CD4-positive, alpha-beta memory T cell (primary cell): ENCODE results near the gene CDK6. TPM values are rescaled to one million over a fixed set of nuclear protein-coding genes. Genes with fewer than 3 reads are reported as not detected.

ENCODE experiments used
- CTCF ChIA-PET: fragments of 350-600 bp; sonication (Branson Sonifier 250); formaldehyde crosslinking; loops from one replicate; lab custom pipeline; 2021; ENCODE audit warnings: inconsistent platforms; ENCODE audit not compliant: partially characterized antibody; lab: Charles Lee
- POLR2A ChIA-PET: fragments of 350-600 bp; sonication (Branson Sonifier 250); formaldehyde crosslinking; loops from one replicate; lab custom pipeline; 2021; ENCODE audit not compliant: partially characterized antibody; lab: Charles Lee
- DNase-seq, 5 donors: peaks; one replicate each; pipeline versions ENCODE4 v3.0.0 to v3.0.0-alpha.2; 2020 to 2022; ENCODE audit warnings: mixed read lengths in 1 of 5
- H3K27ac ChIP-seq: one replicate; pipeline ENCODE4 v1.7.0; 2013; ENCODE audit warnings: low read depth, low read length
- H3K27me3 ChIP-seq: 2 replicates; pipeline ENCODE4 v1.7.0; 2013; ENCODE audit warnings: mild to moderate bottlenecking, low read length, moderate library complexity; ENCODE audit not compliant: insufficient read depth
- H3K36me3 ChIP-seq: 2 replicates; pipeline ENCODE4 v1.7.0; 2013; ENCODE audit warnings: mild to moderate bottlenecking, low read length, moderate library complexity; ENCODE audit not compliant: insufficient read depth
- H3K4me1 ChIP-seq: 2 replicates; pipeline ENCODE4 v1.7.0; 2013; ENCODE audit warnings: mild to moderate bottlenecking, low read length, moderate library complexity; ENCODE audit not compliant: insufficient read depth
- H3K4me3 ChIP-seq, 2 donors: one replicate each; pipeline ENCODE4 v1.7.0; 2013; ENCODE audit warnings: low read length in 2 of 2, mild to moderate bottlenecking in 1 of 2
- H3K9me3 ChIP-seq, 2 donors: one replicate each; pipeline ENCODE4 v1.7.0; 2013; ENCODE audit warnings: low read length in 2 of 2, control low read depth in 1 of 2; ENCODE audit not compliant: control insufficient read depth in 1 of 2
- H3K27ac Mint-ChIP-seq, 7 donors: one replicate each; pipeline ENCODE4 v1.8.0; 2020 to 2021; ENCODE audit warnings: mixed read lengths in 7 of 7, mild to moderate bottlenecking in 6 of 7, inconsistent platforms in 3 of 7, moderate library complexity in 3 of 7
- H3K27me3 Mint-ChIP-seq, 2 donors: one replicate each; pipeline ENCODE4 v1.8.0; 2020 to 2021; ENCODE audit warnings: mixed read lengths in 2 of 2
- H3K36me3 Mint-ChIP-seq, 2 donors: one replicate each; pipeline ENCODE4 v1.8.0; 2020 to 2021; ENCODE audit warnings: mixed read lengths in 2 of 2, inconsistent platforms in 1 of 2, mild to moderate bottlenecking in 1 of 2
- H3K4me1 Mint-ChIP-seq, 4 donors: one replicate each; pipeline ENCODE4 v1.8.0; 2020 to 2021; ENCODE audit warnings: mixed read lengths in 4 of 4, mild to moderate bottlenecking in 1 of 4
- H3K4me3 Mint-ChIP-seq, 8 donors: one replicate each; pipeline ENCODE4 v1.8.0; 2020 to 2021; ENCODE audit warnings: mixed read lengths in 8 of 8, mild to moderate bottlenecking in 7 of 8, moderate library complexity in 6 of 8, inconsistent platforms in 3 of 8
- H3K9me3 Mint-ChIP-seq, 8 donors: one replicate each; pipeline ENCODE4 v1.8.0; 2020 to 2021; ENCODE audit warnings: mixed read lengths in 8 of 8, mild to moderate bottlenecking in 5 of 8, inconsistent platforms in 3 of 8, moderate library complexity in 1 of 8
- intact Hi-C: fragments of 100-400 bp; cut with micrococcal nuclease; formaldehyde crosslinking; loops from one replicate; pipeline ENCODE4 v1.15.1; 2023
- polyA plus RNA-seq, 2 donors: library from polyadenylated mRNA; unstranded; fragments of 300-500 nt; fragmentation: Illumina TruSeq; gene quantifications; one replicate each; pipeline ENCODE4 v1.2.3, GENCODE V29; 2021
- total RNA-seq, 2 experiments: library from RNA; stranded (reverse); gene quantifications; one replicate each; pipeline ENCODE4 v1.2.3, GENCODE V29; 2021

The CDK6 gene
- total and polyA plus RNA-seq, 4 experiments from 2014 or later, result 18.4 to 23.6 (median 21.1) TPM

- POLR2A ChIA-PET, result no interaction called here
- Mint-ChIP-seq H3K27me3 (no peaks in the 10 kb centered on the region), H3K4me3 (no peak overlapping the region), H3K27ac (peak overlapping the region in 1 of 7 donors; percentile 72), H3K9me3 (peaks cover 0 to 2% (median 0%) of the 10 kb centered on the region in 8 donors), H3K36me3 (peaks cover 3 to 14% of the 10 kb centered on the region in 2 donors), H3K4me1 (peaks cover 6 to 19% (median 12%) of the 10 kb centered on the region in 4 donors)
- intact Hi-C loops, result no loop called here
- no peaks in the 10 kb centered on the region for H3K9me3 ChIP-seq
- CTCF ChIA-PET, result no interaction called here
- H3K36me3 ChIP-seq, result no peaks in the 10 kb centered on the region
- H3K4me1 ChIP-seq, result no peaks in the 10 kb centered on the region
- no peak overlapping the region for H3K4me3 ChIP-seq
- H3K27me3 ChIP-seq, result no peaks in the 10 kb centered on the region
- H3K27ac ChIP-seq, result no peak overlapping the region
- no peak for DNase-seq
Measured at GRCh38 chr7:92708111-92709042, 128.0 kb downstream of the CDK6 start.

- H3K27me3 ChIP-seq, result no peaks in the 10 kb centered on the region
- H3K4me1 ChIP-seq, result no peaks in the 10 kb centered on the region
- intact Hi-C loops, result no loop called here
- ChIA-PET POLR2A (no interaction called here), CTCF (no interaction called here)
- no peak overlapping the region for H3K4me3 ChIP-seq
- H3K9me3 Mint-ChIP-seq, result peaks cover 0 to 2% (median 0%) of the 10 kb centered on the region in 8 donors
- H3K36me3 ChIP-seq, result no peaks in the 10 kb centered on the region
- H3K4me1 Mint-ChIP-seq, result peaks cover 6 to 21% (median 12%) of the 10 kb centered on the region in 4 donors
- H3K36me3 Mint-ChIP-seq, result peaks cover 3 to 14% of the 10 kb centered on the region in 2 donors
- no peaks in the 10 kb centered on the region for H3K9me3 ChIP-seq
- no peaks in the 10 kb centered on the region for H3K27me3 Mint-ChIP-seq
- no peak overlapping the region for H3K4me3 Mint-ChIP-seq
- H3K27ac ChIP-seq, result no peak overlapping the region
- no peak for DNase-seq
- peak overlapping the region in 1 of 7 donors; percentile 72 for H3K27ac Mint-ChIP-seq
Measured at GRCh38 chr7:92707435-92707834, 128.9 kb downstream of the CDK6 start.

- H3K27ac ChIP-seq, result no peak overlapping the region
- H3K9me3 Mint-ChIP-seq, result peaks cover 0 to 2% (median 0%) of the 10 kb centered on the region in 8 donors
- H3K36me3 ChIP-seq, result no peaks in the 10 kb centered on the region
- no peak overlapping the region for H3K4me3 ChIP-seq
- no peaks in the 10 kb centered on the region for H3K4me1 ChIP-seq
- H3K27ac Mint-ChIP-seq, result no peak overlapping the region
- no peaks in the 10 kb centered on the region for H3K27me3 Mint-ChIP-seq
- no peaks in the 10 kb centered on the region for H3K27me3 ChIP-seq
- intact Hi-C loops, result no loop called here
- peaks cover 6 to 21% (median 12%) of the 10 kb centered on the region in 4 donors for H3K4me1 Mint-ChIP-seq
- H3K36me3 Mint-ChIP-seq, result peaks cover 3 to 14% of the 10 kb centered on the region in 2 donors
- no peak for DNase-seq
- CTCF ChIA-PET, result no interaction called here
- POLR2A ChIA-PET, result no interaction called here
- no peaks in the 10 kb centered on the region for H3K9me3 ChIP-seq
- no peak overlapping the region for H3K4me3 Mint-ChIP-seq
Measured at GRCh38 chr7:92706563-92706962, 129.8 kb downstream of the CDK6 start.

GRCh38 chr7:92705831-92706230, 130.5 kb downstream of the CDK6 start:
- Histone ChIP-seq H3K4me3 (no peak overlapping the region), H3K9me3 (no peaks in the 10 kb centered on the region), H3K4me1 (no peaks in the 10 kb centered on the region), H3K27ac (no peak overlapping the region), H3K36me3 (no peaks in the 10 kb centered on the region), H3K27me3 (no peaks in the 10 kb centered on the region)
- H3K36me3 Mint-ChIP-seq, result peaks cover 3 to 14% of the 10 kb centered on the region in 2 donors
- H3K4me1 Mint-ChIP-seq, result peaks cover 6 to 21% (median 13%) of the 10 kb centered on the region in 4 donors
- H3K27me3 Mint-ChIP-seq, result no peaks in the 10 kb centered on the region
- no peak overlapping the region for H3K4me3 Mint-ChIP-seq
- POLR2A ChIA-PET, result no interaction called here
- CTCF ChIA-PET, result interaction anchor here (1.0 kb wide), 1 partner anchor 127 kb away, joined by 3 read pairs; no protein-coding TSS in a partner anchor
- DNase-seq, result no peak
- H3K27ac Mint-ChIP-seq, result no peak overlapping the region
- peaks cover 0 to 2% (median 0%) of the 10 kb centered on the region in 8 donors for H3K9me3 Mint-ChIP-seq
- intact Hi-C loops, result no loop called here

GRCh38 chr7:92704858-92705257, 131.5 kb downstream of the CDK6 start:
- ChIA-PET CTCF (no interaction called here), POLR2A (no interaction called here)
- Histone ChIP-seq H3K9me3 (no peaks in the 10 kb centered on the region), H3K36me3 (no peaks in the 10 kb centered on the region), H3K4me3 (no peak overlapping the region), H3K4me1 (no peaks in the 10 kb centered on the region), H3K27ac (no peak overlapping the region), H3K27me3 (no peaks in the 10 kb centered on the region)
- Mint-ChIP-seq H3K4me1 (peaks cover 8 to 21% (median 11%) of the 10 kb centered on the region in 4 donors), H3K27ac (peak overlapping the region in 1 of 7 donors; percentile 13), H3K9me3 (peaks cover 0 to 2% (median 0%) of the 10 kb centered on the region in 8 donors), H3K27me3 (no peaks in the 10 kb centered on the region), H3K4me3 (no peak overlapping the region), H3K36me3 (peaks cover 4 to 13% of the 10 kb centered on the region in 2 donors)
- intact Hi-C loops, result no loop called here
- DNase-seq, result no peak

- Histone ChIP-seq H3K27ac (no peak overlapping the region), H3K4me3 (no peak overlapping the region), H3K36me3 (no peaks in the 10 kb centered on the region), H3K4me1 (no peaks in the 10 kb centered on the region), H3K27me3 (no peaks in the 10 kb centered on the region), H3K9me3 (no peaks in the 10 kb centered on the region)
- no peaks in the 10 kb centered on the region for H3K27me3 Mint-ChIP-seq
- peaks cover 0 to 2% (median 0%) of the 10 kb centered on the region in 8 donors for H3K9me3 Mint-ChIP-seq
- H3K4me1 Mint-ChIP-seq, result peaks cover 0 to 14% (median 11%) of the 10 kb centered on the region in 4 donors
- intact Hi-C loops, result no loop called here
- no peak overlapping the region for H3K4me3 Mint-ChIP-seq
- ChIA-PET CTCF (interaction anchor here (1.0 kb wide), 1 partner anchor 12 kb away, joined by 3 read pairs; no protein-coding TSS in a partner anchor), POLR2A (no interaction called here)
- no peak for DNase-seq
- H3K36me3 Mint-ChIP-seq, result peaks cover 6 to 16% of the 10 kb centered on the region in 2 donors
- peak overlapping the region in 1 of 7 donors; percentile 1 for H3K27ac Mint-ChIP-seq
Measured at GRCh38 chr7:92702535-92702934, 133.8 kb downstream of the CDK6 start.

GRCh38 chr7:92699966-92700514, 136.3 kb downstream of the CDK6 start:
- no peak for DNase-seq
- Mint-ChIP-seq H3K27ac (peak overlapping the region in 5 of 7 donors; percentile 1 to 89 (median 5)), H3K4me1 (peaks cover 3 to 14% (median 8%) of the 10 kb centered on the region in 4 donors), H3K36me3 (peaks cover 5 to 14% of the 10 kb centered on the region in 2 donors), H3K27me3 (no peaks in the 10 kb centered on the region), H3K4me3 (no peak overlapping the region), H3K9me3 (no peaks in the 10 kb centered on the region)
- no peaks in the 10 kb centered on the region for H3K36me3 ChIP-seq
- intact Hi-C loops, result no loop called here
- H3K27ac ChIP-seq, result no peak overlapping the region
- no peaks in the 10 kb centered on the region for H3K27me3 ChIP-seq
- CTCF ChIA-PET, result interaction anchor here (2.5 kb wide), 1 partner anchor 133 kb away, joined by 11 read pairs; no protein-coding TSS in a partner anchor
- no peaks in the 10 kb centered on the region for H3K4me1 ChIP-seq
- no peak overlapping the region for H3K4me3 ChIP-seq
- H3K9me3 ChIP-seq, result no peaks in the 10 kb centered on the region
- POLR2A ChIA-PET, result interaction anchor here (0.8 kb wide), 1 partner anchor 133 kb away, joined by 3 read pairs; no protein-coding TSS in a partner anchor
